ENCODE data around the gene TNNI2.

- TF ChIP-seq CTCF (conservative IDR thresholded peaks at IDR 0.05) = no peak
- TF ChIP-seq ZFX (IDR thresholded peaks at IDR 0.05) = no peak
Observed at GRCh38 chr11:1803246-1803645, 35.5 kb upstream of the TNNI2 start.

Data from C4-2B (cell line).